HepG2 (cell line): ENCODE data around the gene BCAT1. TPM values are rescaled to one million over a fixed set of nuclear protein-coding genes. Genes with fewer than 3 reads are reported as not detected.

Experiments
- ATF2 ChIP-seq: sonication (generic); formaldehyde crosslinking; IDR thresholded peaks from 2 replicates; pipeline ENCODE4 v1.4.0; 2020; ENCODE audit warnings: missing genetic modification reagents
- MXD1 ChIP-seq: sonication (generic); formaldehyde crosslinking; IDR thresholded peaks from 2 replicates; pipeline ENCODE4 v1.4.0; 2020; ENCODE audit warnings: mild to moderate bottlenecking, missing genetic modification reagents
- NFYB ChIP-seq: sonication (generic); formaldehyde crosslinking; IDR thresholded peaks from 2 replicates; pipeline ENCODE4 v1.4.0; 2020; ENCODE audit warnings: missing genetic modification reagents
- SKI ChIP-seq: fragments of 450-650 bp; IDR thresholded peaks from one replicate; pipeline ENCODE4 v1.6.1; 2018; ENCODE audit warnings: mild to moderate bottlenecking; ENCODE audit not compliant: partially characterized antibody
- SMAD3 ChIP-seq: sonication (generic); formaldehyde crosslinking; IDR thresholded peaks from 2 replicates; pipeline ENCODE4 v1.4.0; 2020; ENCODE audit warnings: missing genetic modification reagents
- TAF1 ChIP-seq: sonication (generic); formaldehyde crosslinking; IDR thresholded peaks from 2 replicates; pipeline ENCODE4 v1.4.0; 2020; ENCODE audit warnings: missing genetic modification reagents
- TCF7L2 ChIP-seq: IDR thresholded peaks from 2 replicates; pipeline ENCODE4 v1.6.1; 2011; ENCODE audit warnings: mild to moderate bottlenecking, low read depth, low read length, moderate library complexity
- ZMYM4 ChIP-seq: sonication (generic); formaldehyde crosslinking; IDR thresholded peaks from 2 replicates; pipeline ENCODE4 v1.8.1; 2023; ENCODE audit warnings: mild to moderate bottlenecking, missing genetic modification reagents
- ZNF24 ChIP-seq: fragments of 450-650 bp; IDR thresholded peaks from 2 replicates; pipeline ENCODE4 v1.6.1; 2017; ENCODE audit warnings: antibody characterized with exemption, mild to moderate bottlenecking
- ZNF354B ChIP-seq: sonication (generic); formaldehyde crosslinking; IDR thresholded peaks from 2 replicates; pipeline ENCODE4 v1.8.0; 2022; ENCODE audit warnings: mild to moderate bottlenecking, missing genetic modification reagents
- ZNF557 ChIP-seq: sonication (generic); formaldehyde crosslinking; IDR thresholded peaks from 2 replicates; pipeline ENCODE4 v1.4.0; 2020; ENCODE audit warnings: missing genetic modification reagents
- polyA plus RNA-seq, 8 experiments: library from polyadenylated mRNA; depleted of rRNA in 3 of 8; stranded (reverse) in 7 of 8; unstranded in 1 of 8; fragments of >200 nt; fragmentation: Illumina TruSeq in 4 of 8; extraction: Trizol in 4 of 8; gene quantifications; 2 replicates each; pipeline versions ENCODE4 v1.2.1 to v1.2.3, GENCODE V29; 2011 to 2016; ENCODE audit warnings: low read depth in 4 of 8, missing spikeins in 1 of 8, mixed read lengths in 1 of 8; ENCODE audit not compliant: insufficient read depth in 1 of 8
- total RNA-seq, 5 experiments: library from RNA; depleted of rRNA; stranded (reverse); fragments of >200 nt; fragmentation: Illumina TruSeq; extraction: Trizol; gene quantifications; 2 replicates each; pipeline ENCODE4 v1.2.3, GENCODE V29; 2016; ENCODE audit warnings: low read depth in 1 of 5
- TF ChIP-seq, protein P1 (sequence below): sonication (generic); formaldehyde crosslinking; IDR thresholded peaks from 2 replicates; pipeline ENCODE4 v1.4.0; 2020; ENCODE audit warnings: missing genetic modification reagents
- TF ChIP-seq, protein P2 (sequence below): sonication (generic); formaldehyde crosslinking; IDR thresholded peaks from 2 replicates; pipeline ENCODE4 v1.5.1; 2020; ENCODE audit warnings: missing genetic modification reagents, mild to moderate bottlenecking, borderline replicate concordance

The BCAT1 gene
- total and polyA plus RNA-seq, 2 of the 13 experiments (the other 11 are each of a cell fraction or from before 2014, with no cell fraction given) = 8.0 to 75.5 TPM

DNA sequence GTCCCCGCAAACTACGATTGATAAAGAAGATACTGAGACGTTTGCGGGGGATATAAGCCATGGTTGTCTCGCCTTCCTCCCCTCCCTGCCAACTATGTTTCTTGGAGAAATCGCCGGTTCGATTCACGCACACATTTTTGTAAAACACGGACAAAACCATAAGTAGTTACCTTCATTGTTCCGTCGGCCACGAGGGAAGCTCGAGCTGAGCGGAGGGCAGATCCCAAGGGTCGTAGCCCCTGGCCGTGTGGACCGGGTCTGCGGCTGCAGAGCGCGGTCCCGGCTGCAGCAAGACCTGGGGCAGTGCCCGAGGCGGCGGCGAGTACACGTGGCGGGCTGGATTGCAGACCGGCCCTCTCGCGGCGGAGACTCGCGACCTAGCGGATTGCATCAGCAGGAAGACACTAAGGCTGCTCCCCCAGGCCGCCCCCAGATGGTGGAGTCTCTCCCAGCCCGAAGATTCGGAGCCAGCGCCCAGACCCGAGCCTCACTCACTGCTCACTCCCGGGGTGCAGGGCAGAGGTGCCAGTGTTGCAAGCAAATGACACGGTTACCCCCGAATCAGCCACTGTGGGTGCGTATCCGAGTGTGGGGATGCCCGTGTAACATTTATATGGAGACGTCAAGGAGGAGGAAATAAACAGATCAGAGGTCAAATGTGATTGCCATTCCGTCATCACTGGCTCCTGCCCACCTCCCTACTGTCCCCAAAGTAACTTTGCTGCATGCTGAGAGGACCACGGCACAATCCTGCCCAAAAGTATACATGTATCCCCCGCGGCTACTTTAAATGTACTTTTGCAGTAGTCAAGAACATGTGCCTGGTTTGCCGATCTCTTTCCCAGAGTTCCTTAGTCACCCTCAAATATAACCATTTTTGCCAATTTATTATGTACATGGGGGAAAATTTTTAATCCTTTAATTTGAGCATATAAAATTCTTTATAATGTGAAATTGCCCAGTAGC, at the start of gene BCAT1 (continued):
- TF ChIP-seq, protein P1, sequence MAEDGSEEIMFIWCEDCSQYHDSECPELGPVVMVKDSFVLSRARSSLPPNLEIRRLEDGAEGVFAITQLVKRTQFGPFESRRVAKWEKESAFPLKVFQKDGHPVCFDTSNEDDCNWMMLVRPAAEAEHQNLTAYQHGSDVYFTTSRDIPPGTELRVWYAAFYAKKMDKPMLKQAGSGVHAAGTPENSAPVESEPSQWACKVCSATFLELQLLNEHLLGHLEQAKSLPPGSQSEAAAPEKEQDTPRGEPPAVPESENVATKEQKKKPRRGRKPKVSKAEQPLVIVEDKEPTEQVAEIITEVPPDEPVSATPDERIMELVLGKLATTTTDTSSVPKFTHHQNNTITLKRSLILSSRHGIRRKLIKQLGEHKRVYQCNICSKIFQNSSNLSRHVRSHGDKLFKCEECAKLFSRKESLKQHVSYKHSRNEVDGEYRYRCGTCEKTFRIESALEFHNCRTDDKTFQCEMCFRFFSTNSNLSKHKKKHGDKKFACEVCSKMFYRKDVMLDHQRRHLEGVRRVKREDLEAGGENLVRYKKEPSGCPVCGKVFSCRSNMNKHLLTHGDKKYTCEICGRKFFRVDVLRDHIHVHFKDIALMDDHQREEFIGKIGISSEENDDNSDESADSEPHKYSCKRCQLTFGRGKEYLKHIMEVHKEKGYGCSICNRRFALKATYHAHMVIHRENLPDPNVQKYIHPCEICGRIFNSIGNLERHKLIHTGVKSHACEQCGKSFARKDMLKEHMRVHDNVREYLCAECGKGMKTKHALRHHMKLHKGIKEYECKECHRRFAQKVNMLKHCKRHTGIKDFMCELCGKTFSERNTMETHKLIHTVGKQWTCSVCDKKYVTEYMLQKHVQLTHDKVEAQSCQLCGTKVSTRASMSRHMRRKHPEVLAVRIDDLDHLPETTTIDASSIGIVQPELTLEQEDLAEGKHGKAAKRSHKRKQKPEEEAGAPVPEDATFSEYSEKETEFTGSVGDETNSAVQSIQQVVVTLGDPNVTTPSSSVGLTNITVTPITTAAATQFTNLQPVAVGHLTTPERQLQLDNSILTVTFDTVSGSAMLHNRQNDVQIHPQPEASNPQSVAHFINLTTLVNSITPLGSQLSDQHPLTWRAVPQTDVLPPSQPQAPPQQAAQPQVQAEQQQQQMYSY (CRISPR knock-in tag) = no peak
- TF ChIP-seq SKI (peak; percentile 28), ZNF24 (no peak), NFYB (CRISPR knock-in tag) (no peak), ZNF557 (CRISPR knock-in tag) (no peak), SMAD3 (CRISPR knock-in tag) (peak; percentile 53; the same call in 1 of the 2 replicates), ATF2 (CRISPR knock-in tag) (peak; percentile 84), MXD1 (CRISPR knock-in tag) (peak; percentile 91), ZMYM4 (CRISPR knock-in tag) (peak; percentile 63), TAF1 (CRISPR knock-in tag) (peak; percentile 87), ZNF354B (CRISPR knock-in tag) (no peak), TCF7L2 (no peak)
- TF ChIP-seq, protein P2, sequence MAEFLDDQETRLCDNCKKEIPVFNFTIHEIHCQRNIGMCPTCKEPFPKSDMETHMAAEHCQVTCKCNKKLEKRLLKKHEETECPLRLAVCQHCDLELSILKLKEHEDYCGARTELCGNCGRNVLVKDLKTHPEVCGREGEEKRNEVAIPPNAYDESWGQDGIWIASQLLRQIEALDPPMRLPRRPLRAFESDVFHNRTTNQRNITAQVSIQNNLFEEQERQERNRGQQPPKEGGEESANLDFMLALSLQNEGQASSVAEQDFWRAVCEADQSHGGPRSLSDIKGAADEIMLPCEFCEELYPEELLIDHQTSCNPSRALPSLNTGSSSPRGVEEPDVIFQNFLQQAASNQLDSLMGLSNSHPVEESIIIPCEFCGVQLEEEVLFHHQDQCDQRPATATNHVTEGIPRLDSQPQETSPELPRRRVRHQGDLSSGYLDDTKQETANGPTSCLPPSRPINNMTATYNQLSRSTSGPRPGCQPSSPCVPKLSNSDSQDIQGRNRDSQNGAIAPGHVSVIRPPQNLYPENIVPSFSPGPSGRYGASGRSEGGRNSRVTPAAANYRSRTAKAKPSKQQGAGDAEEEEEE (CRISPR knock-in tag) = no peak
